ENCODE results near the gene MAU2.

Gene MAU2

DNA sequence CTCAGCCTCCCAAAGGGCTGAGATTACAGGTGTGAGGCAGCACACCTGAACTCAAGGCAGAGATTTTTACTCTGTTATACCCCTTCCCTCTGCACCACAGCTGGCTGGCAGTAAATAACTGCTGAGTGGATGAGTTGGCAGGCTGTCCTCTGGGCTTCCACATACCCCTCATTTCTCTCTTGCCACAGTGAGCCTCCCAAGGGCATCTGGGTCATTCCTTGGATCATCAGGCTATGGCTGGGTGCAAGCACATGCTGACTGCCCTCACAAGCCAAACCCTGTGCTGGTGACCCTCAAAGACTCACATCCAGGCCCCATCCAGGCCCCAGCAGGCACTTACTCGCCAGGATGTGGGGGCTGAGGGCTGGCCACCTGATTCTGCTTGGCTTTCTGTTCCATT, 4.5 kb upstream of the MAU2 start:
- H3K9me3 ChIP-seq (ENCODE audit: control insufficient read depth, low read length), result no peaks in the 10 kb centered on the region
- H3K36me3 ChIP-seq (ENCODE audit: control insufficient read depth, insufficient read depth, low read length), result no peaks in the 10 kb centered on the region
- peaks cover 11% of the 10 kb centered on the region for H3K4me1 ChIP-seq (ENCODE audit: control insufficient read depth, insufficient read depth, low read length)
- H3K4me3 ChIP-seq (ENCODE audit: low read length), result no peak overlapping the region
- H3K9ac ChIP-seq (ENCODE audit: low read length), result no peak overlapping the region
- no peaks in the 10 kb centered on the region for H3K27me3 ChIP-seq (ENCODE audit: control insufficient read depth, insufficient read depth, low read length)

DNA sequence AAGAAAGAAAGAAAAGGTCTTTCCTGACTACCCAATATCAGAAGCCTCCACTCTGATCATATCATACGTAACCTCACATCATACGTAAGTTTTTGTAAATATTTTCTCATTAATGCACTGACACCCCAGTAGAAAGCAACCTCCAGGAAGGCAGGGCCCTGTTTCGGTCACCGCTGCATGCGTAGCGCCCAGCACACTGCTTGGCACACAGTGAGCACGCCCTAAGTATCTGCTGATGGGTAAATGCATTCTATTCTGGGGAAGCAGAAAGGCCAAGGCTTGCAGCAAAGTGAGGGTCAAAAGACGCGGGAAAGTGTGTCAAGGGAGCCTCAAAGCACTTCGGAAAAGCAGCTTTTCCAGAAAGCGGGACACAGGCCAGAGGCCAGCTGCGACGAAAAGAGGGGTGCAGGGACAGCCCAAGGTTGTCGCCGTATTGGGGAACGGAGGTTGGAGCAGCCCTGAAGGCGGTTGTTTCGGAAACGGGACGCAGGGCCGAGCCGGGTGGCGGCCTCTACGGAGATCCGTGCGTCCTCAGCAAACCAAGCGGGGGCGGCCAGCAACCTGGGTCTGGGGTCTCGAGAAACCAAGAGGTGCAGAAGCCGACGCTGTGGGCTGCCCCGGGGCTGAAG, 783 bp upstream of the MAU2 start:
- H3K27me3 ChIP-seq (ENCODE audit: control insufficient read depth, insufficient read depth, low read length), result no peaks in the 10 kb centered on the region
- H3K36me3 ChIP-seq (ENCODE audit: control insufficient read depth, insufficient read depth, low read length), result no peaks in the 10 kb centered on the region
- H3K9ac ChIP-seq (ENCODE audit: low read length), result peak overlapping the region; percentile 96
- peak overlapping the region; percentile 98 for H3K4me3 ChIP-seq (ENCODE audit: low read length)
- peaks cover 17% of the 10 kb centered on the region for H3K4me1 ChIP-seq (ENCODE audit: control insufficient read depth, insufficient read depth, low read length)
- H3K9me3 ChIP-seq (ENCODE audit: control insufficient read depth, low read length), result no peaks in the 10 kb centered on the region

DNA sequence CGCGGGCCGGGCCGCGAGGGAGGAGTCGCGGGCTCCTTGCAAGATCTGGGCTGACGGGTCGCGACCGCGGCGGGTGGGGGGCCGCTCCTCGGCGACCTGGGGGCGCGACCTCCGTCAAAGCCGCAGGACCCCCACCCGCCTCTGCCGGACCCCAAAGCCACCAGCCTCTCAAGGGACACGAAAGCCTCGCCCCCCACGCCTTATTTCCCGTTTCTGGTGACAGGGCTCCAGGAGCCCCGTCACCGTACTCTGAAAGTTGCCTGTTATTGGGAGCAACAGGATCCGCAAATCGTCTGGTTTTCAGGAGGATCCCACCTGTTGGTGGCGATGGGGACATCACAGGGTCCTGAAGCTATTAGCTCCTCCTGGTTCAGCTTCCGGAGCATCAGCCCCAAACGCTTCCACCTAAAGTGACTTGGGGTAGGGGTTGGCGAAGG, 530 bp downstream of the MAU2 start:
- no peaks in the 10 kb centered on the region for H3K27me3 ChIP-seq (ENCODE audit: control insufficient read depth, insufficient read depth, low read length)
- H3K9ac ChIP-seq (ENCODE audit: low read length), result peak overlapping the region; percentile 96
- H3K4me3 ChIP-seq (ENCODE audit: low read length), result peak overlapping the region; percentile 98
- no peaks in the 10 kb centered on the region for H3K9me3 ChIP-seq (ENCODE audit: control insufficient read depth, low read length)
- H3K36me3 ChIP-seq (ENCODE audit: control insufficient read depth, insufficient read depth, low read length), result no peaks in the 10 kb centered on the region
- H3K4me1 ChIP-seq (ENCODE audit: control insufficient read depth, insufficient read depth, low read length), result peaks cover 17% of the 10 kb centered on the region

DNA sequence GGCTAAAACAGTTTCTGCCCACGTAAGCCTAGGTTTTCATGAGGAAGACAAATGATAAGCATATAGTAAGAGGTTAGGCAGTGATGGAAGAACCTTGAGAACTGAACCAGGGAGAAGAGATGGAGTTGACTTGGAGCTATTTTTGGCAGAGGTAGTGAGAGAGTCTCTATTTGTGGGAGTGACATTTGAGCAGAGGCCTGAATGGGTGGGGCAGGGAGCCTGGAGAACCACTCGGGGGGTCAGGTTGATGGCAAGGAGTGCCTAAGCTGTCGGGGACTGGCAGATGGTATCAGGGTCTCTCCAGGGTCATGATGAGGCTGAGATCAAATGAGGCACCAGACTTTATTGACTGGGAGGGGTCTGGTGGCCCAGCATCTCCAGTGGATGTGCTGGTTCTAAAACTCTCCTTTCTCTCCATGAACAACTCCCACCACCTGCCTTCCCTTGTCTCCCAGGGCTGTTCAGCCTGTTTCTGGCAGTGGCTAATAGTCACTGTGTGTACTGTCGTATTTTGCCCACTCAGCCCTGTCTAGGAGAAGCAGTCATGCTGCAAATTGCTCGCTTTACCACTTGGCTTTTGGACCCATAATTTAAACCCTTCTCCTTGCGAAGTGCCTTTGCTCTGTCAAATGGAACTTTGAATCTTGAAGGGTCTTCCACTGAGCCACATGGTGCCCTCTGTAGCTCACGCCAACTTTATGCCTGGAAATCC, 3.6 kb downstream of the MAU2 start:
- Histone ChIP-seq H3K9ac (ENCODE audit: low read length) (no peak overlapping the region), H3K4me1 (ENCODE audit: control insufficient read depth, insufficient read depth, low read length) (peaks cover 13% of the 10 kb centered on the region), H3K36me3 (ENCODE audit: control insufficient read depth, insufficient read depth, low read length) (peaks cover 4% of the 10 kb centered on the region), H3K27me3 (ENCODE audit: control insufficient read depth, insufficient read depth, low read length) (no peaks in the 10 kb centered on the region), H3K9me3 (ENCODE audit: control insufficient read depth, low read length) (no peaks in the 10 kb centered on the region), H3K4me3 (ENCODE audit: low read length) (no peak overlapping the region)

DNA sequence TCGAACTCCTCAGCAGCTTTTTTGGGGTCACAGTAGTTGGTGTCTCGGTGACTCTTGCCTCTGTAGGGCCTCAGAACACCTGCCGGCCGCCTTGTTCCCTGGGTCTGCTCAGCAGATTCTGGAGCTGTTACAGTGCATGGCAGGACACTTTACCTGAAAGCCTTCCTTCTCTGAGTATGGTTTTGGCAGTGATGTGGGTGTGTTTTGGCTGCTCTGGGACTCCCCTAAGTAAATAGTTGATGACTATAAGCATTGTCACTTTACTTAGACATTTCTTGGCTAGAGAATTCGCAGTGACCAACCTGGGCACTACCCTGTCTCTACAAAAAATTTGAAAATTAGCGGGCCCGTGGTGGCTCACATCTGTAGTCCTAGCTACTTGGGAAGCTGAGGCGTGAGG, 7.0 kb downstream of the MAU2 start:
- Histone ChIP-seq H3K36me3 (ENCODE audit: control insufficient read depth, insufficient read depth, low read length) (peaks cover 4% of the 10 kb centered on the region), H3K4me1 (ENCODE audit: control insufficient read depth, insufficient read depth, low read length) (no peaks in the 10 kb centered on the region), H3K9me3 (ENCODE audit: control insufficient read depth, low read length) (no peaks in the 10 kb centered on the region), H3K9ac (ENCODE audit: low read length) (no peak overlapping the region), H3K27me3 (ENCODE audit: control insufficient read depth, insufficient read depth, low read length) (no peaks in the 10 kb centered on the region), H3K4me3 (ENCODE audit: low read length) (no peak overlapping the region)

DNA sequence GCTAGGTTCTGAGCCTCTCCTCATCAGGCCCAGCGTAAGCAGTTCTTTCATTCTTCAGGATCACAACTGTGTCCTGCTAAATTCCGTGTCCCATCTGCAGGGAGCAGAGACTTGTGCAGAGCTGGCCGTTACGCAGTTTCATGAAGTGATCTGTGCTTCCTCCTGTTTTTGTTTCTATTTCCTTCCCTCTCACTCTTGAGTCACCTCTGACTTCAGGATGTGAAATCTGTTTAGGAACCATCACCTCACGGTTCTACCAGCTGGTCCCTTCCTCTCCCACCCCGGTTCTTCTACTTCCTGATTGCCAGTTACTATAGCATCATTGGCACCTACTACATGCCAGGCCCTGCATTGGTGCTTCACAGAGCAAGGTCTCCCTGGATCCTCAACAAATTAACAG, 8.5 kb downstream of the MAU2 start:
- no peaks in the 10 kb centered on the region for H3K9me3 ChIP-seq (ENCODE audit: control insufficient read depth, low read length)
- peaks cover 4% of the 10 kb centered on the region for H3K36me3 ChIP-seq (ENCODE audit: control insufficient read depth, insufficient read depth, low read length)

DNA sequence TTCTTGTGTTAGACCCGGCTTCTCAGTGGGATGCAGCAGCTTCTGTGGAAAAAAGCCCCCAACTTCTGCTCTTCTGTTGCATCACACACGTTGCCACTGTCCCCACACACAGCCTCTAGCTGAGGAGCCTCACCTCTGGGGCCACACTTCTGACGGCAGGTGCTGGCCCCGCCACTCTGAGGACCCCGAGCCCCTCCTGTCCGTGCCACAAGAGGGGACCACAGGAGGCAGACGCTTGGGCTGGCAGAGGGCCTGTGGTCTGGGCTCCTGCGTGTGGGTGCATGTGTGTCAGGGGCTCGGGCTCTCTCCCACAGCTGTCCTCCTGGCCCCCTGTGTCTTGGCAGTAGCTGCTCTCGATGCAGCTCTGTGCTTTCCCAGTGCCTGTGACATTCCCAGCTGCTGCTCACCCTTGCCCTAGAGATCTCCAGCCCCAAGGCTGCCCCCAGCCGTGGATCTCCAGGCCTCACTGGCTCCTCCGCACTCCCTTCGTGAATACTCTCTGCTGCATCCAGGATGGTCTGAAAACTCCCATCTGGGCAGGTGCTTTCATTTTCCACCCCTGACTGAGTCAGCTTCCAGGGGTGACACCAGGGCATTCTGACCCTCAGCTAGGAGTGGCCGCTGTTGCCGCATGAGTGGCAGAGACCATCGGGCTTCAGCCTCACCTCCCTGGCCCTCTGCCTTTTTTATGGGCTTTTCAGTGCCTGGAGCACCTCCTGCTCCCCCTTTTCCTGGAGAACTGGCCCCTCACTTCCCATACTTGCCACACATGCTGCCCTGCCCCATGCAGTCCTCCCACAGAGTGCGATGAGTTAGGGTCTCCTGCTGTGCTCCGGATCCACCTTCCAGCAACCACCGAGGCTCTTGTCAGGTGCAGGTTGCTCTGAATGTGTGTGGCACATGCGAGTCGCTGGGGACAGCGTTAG, 13.7 kb downstream of the MAU2 start:
- Histone ChIP-seq H3K4me1 (ENCODE audit: control insufficient read depth, insufficient read depth, low read length) (no peaks in the 10 kb centered on the region), H3K36me3 (ENCODE audit: control insufficient read depth, insufficient read depth, low read length) (peaks cover 5% of the 10 kb centered on the region), H3K4me3 (ENCODE audit: low read length) (no peak overlapping the region), H3K27me3 (ENCODE audit: control insufficient read depth, insufficient read depth, low read length) (no peaks in the 10 kb centered on the region), H3K9me3 (ENCODE audit: control insufficient read depth, low read length) (no peaks in the 10 kb centered on the region), H3K9ac (ENCODE audit: low read length) (no peak overlapping the region)

More for the DNA sequence above, 8.5 kb downstream of the MAU2 start:
- no peaks in the 10 kb centered on the region for H3K27me3 ChIP-seq (ENCODE audit: control insufficient read depth, insufficient read depth, low read length)
- H3K4me1 ChIP-seq (ENCODE audit: control insufficient read depth, insufficient read depth, low read length), result no peaks in the 10 kb centered on the region
- H3K4me3 ChIP-seq (ENCODE audit: low read length), result no peak overlapping the region
- H3K9ac ChIP-seq (ENCODE audit: low read length), result no peak overlapping the region

DNA sequence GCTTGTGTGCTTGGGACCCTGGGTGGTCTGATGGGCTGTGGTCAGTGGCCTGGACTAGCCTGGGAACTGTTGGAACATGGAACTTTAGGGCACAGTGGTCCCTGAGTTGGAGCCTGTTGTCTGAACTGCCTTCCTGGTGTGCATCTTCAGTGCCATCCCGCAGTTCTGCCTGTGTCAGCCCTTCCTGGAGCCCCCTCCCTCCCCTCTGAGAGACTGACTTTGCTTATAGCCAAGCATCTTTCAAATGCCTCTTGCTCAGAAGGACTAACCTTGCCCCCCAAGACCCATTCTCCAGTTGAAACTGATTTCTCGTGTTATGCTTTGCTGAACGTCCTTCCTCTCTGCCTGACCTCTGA, 14.3 kb downstream of the MAU2 start:
- Histone ChIP-seq H3K4me1 (ENCODE audit: control insufficient read depth, insufficient read depth, low read length) (no peaks in the 10 kb centered on the region), H3K9ac (ENCODE audit: low read length) (no peak overlapping the region), H3K27me3 (ENCODE audit: control insufficient read depth, insufficient read depth, low read length) (no peaks in the 10 kb centered on the region), H3K4me3 (ENCODE audit: low read length) (no peak overlapping the region), H3K9me3 (ENCODE audit: control insufficient read depth, low read length) (no peaks in the 10 kb centered on the region), H3K36me3 (ENCODE audit: control insufficient read depth, insufficient read depth, low read length) (peaks cover 5% of the 10 kb centered on the region)

DNA sequence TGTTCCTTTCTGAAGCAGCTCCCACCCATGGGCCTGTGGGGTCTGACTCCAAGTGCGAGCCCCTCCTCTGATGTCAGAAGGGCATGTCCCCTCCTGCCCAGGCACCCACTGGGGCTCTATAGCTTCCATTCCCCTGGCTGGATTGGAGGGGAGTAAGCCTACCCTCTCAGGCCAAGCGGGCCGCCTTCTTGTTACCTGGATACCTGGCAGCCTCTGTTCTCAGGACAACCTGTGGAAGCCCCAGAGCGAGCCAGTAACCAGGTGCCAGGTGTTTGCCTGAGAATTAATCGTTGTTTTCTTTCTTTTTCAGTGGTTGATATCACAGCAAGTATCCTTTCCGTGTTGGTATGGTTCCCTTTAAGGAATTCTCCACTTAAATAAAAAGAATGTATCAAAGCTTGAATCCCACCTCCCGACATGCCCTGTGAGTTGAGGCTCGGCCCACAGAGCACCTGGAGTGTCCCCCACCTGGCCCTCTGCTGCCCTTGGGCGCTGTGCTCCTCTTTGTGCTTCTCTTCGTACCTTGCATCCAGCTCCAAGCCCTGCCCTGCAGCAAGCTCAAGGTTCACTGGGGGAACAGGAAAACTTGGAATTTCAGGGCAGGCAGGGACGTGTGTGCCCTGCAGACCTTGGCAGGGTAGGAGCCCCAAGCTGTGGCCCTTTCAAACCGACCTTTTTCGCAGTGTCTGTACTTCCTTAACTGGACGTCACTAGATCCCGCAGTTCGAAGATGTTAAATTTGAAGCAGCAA, 15.0 kb downstream of the MAU2 start:
- Histone ChIP-seq H3K36me3 (ENCODE audit: control insufficient read depth, insufficient read depth, low read length) (peaks cover 5% of the 10 kb centered on the region), H3K27me3 (ENCODE audit: control insufficient read depth, insufficient read depth, low read length) (no peaks in the 10 kb centered on the region)

DNA sequence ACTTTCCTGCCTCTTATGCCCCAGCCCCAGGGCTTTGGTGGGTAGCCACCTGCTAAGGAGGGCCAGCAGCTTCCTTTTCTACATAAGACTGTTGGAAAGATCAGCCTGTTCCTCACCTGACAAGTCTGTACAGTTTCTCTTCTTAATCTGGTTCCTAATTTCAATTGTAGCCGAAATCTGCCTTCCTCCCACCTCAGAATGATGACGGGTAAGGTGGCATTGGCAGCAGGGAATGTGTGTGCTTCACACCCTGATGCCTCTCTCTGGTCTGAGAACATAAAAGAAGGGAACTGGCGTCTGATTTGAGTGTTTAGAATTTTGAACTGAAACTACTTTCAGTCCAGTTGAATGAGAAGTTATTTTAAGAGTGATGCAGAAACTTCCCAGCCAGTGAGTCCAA, 16.0 kb downstream of the MAU2 start:
- H3K27me3 ChIP-seq (ENCODE audit: control insufficient read depth, insufficient read depth, low read length), result no peaks in the 10 kb centered on the region
- H3K9me3 ChIP-seq (ENCODE audit: control insufficient read depth, low read length), result no peaks in the 10 kb centered on the region
- no peak overlapping the region for H3K9ac ChIP-seq (ENCODE audit: low read length)
- no peaks in the 10 kb centered on the region for H3K4me1 ChIP-seq (ENCODE audit: control insufficient read depth, insufficient read depth, low read length)
- H3K4me3 ChIP-seq (ENCODE audit: low read length), result no peak overlapping the region
- H3K36me3 ChIP-seq (ENCODE audit: control insufficient read depth, insufficient read depth, low read length), result peaks cover 9% of the 10 kb centered on the region

More for the DNA sequence above, 15.0 kb downstream of the MAU2 start:
- no peak overlapping the region for H3K4me3 ChIP-seq (ENCODE audit: low read length)
- no peak overlapping the region for H3K9ac ChIP-seq (ENCODE audit: low read length)
- H3K9me3 ChIP-seq (ENCODE audit: control insufficient read depth, low read length), result no peaks in the 10 kb centered on the region
- H3K4me1 ChIP-seq (ENCODE audit: control insufficient read depth, insufficient read depth, low read length), result no peaks in the 10 kb centered on the region

DNA sequence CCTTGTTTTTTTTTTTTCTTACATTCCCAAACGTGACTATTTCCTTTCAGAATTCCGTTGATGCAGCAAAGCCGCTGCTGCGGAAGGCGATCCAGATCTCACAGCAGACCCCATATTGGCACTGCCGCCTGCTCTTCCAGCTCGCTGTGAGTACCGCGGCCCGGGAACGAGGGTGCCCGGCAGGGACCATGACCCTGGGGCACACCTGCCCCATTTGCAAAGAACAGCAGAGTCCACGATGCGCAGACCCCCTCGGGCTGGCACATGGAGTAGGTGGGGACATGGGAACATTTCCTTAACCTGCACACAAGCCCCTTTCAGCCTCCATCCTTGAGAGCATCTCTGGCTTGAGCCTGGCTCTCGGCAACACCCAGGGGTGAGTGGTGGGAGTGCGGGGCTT, 16.5 kb downstream of the MAU2 start:
- no peaks in the 10 kb centered on the region for H3K4me1 ChIP-seq (ENCODE audit: control insufficient read depth, insufficient read depth, low read length)
- no peaks in the 10 kb centered on the region for H3K9me3 ChIP-seq (ENCODE audit: control insufficient read depth, low read length)
- peaks cover 14% of the 10 kb centered on the region for H3K36me3 ChIP-seq (ENCODE audit: control insufficient read depth, insufficient read depth, low read length)
- H3K27me3 ChIP-seq (ENCODE audit: control insufficient read depth, insufficient read depth, low read length), result no peaks in the 10 kb centered on the region
- no peak overlapping the region for H3K4me3 ChIP-seq (ENCODE audit: low read length)
- no peak overlapping the region for H3K9ac ChIP-seq (ENCODE audit: low read length)

Data from mucosa of stomach (tissue), 1 donor.